Measurements from ENCODE around the gene SCRT2.

DNA sequence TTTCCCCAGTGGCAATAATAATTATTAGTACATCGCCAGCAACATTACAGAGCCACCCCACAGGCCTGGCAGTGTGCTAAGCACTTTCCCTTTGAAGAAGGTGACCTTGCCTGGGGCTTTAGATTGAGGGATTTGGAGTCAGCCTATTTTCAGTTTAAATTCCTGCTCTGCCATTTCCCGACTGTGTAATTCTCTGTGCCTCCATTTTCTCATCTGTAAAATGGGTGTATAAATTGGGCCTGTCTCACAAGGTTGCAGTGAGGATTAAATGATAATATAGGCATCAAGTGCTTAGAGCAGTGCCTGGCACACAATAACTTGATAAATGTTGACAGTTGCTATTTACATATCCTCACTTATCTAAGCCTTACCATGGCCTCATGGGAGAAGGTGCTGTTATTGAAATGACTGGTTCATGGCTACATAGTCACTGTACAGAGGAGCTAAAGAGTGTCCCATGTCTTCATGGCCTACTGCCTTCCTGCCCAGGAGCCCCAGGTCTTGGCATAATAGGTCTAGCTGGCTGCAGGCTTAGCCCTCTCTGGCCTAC, 5.1 kb upstream of the SCRT2 start:
- TF ChIP-seq CTCF (IDR thresholded peaks at IDR 0.05; ENCODE audit: low read length) = no peak
- no peak for TF ChIP-seq EZH2 (IDR thresholded peaks at IDR 0.05; ENCODE audit: borderline replicate concordance, low read length)

All from OCI-LY1 (cell line).